Esophagus squamous epithelium (tissue), 4 donors: ENCODE data around the gene FRMD4A.

Experiments used
- POLR2A ChIP-seq, 4 donors: fragments of 450-650 bp; IDR thresholded peaks; one replicate each; pipeline ENCODE4 v1.6.1; 2017; ENCODE audit warnings: antibody characterized with exemption in 4 of 4, mild to moderate bottlenecking in 4 of 4, moderate library complexity in 3 of 4
- TF ChIP-seq, protein P1 (sequence below), 6 experiments: fragments of 450-650 bp in 4 of 6; fragments of 200-600 bp in 2 of 6; sonication (generic) in 2 of 6; IDR thresholded peaks; one replicate each; pipeline ENCODE4 v1.5.1; 2016 to 2019; ENCODE audit warnings: antibody characterized with exemption in 6 of 6, mild to moderate bottlenecking in 4 of 6, moderate library complexity in 4 of 6

DNA sequence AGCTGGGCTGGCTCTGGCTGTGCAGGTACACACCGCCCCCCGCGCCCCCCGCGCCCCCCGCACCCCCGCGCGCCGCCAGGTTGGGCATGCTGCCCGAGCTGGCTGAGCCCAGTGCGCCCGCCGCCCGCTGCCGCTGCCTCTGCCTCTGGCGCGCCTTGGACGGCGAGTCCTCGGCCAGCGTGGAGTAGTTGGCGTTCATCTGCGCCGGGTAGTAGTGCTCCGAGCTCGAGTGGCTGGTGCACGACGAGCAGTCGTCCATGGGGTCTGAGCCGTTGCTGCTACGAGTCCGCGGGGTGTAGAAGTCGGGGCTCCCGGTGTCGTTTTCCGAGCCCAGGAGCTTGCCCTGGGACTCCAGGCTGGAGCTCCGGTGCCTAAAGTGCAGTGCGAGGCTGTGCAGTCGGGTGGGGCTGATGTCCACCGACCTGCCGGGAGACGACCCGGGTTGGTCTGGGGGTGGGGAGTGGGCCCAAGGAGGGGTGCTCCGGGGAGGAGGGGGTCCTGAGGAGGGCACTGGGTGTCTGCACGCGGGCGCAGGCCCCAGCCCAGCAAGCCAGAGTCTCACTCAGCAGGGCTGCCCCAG lies 673.5 kb downstream of the FRMD4A start:
- TF ChIP-seq, protein P1, sequence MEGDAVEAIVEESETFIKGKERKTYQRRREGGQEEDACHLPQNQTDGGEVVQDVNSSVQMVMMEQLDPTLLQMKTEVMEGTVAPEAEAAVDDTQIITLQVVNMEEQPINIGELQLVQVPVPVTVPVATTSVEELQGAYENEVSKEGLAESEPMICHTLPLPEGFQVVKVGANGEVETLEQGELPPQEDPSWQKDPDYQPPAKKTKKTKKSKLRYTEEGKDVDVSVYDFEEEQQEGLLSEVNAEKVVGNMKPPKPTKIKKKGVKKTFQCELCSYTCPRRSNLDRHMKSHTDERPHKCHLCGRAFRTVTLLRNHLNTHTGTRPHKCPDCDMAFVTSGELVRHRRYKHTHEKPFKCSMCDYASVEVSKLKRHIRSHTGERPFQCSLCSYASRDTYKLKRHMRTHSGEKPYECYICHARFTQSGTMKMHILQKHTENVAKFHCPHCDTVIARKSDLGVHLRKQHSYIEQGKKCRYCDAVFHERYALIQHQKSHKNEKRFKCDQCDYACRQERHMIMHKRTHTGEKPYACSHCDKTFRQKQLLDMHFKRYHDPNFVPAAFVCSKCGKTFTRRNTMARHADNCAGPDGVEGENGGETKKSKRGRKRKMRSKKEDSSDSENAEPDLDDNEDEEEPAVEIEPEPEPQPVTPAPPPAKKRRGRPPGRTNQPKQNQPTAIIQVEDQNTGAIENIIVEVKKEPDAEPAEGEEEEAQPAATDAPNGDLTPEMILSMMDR (IDR thresholded peaks at IDR 0.05) = no peak
- no peak for TF ChIP-seq POLR2A (IDR thresholded peaks at IDR 0.05)
